ENCODE results near the gene CLSTN3.

CLSTN3 gene

GRCh38 chr12:7113389-7113871 lies 16.7 kb upstream of the CLSTN3 start:
- TF ChIP-seq EP300 (IDR thresholded peaks at IDR 0.05; ENCODE audit: borderline replicate concordance) (no peak), RAD21 (IDR thresholded peaks at IDR 0.05; ENCODE audit: low read depth) (peak; percentile 79), REST (IDR thresholded peaks at IDR 0.05; ENCODE audit: low read depth) (no peak), NFIC (IDR thresholded peaks at IDR 0.05) (no peak), CREB1 (IDR thresholded peaks at IDR 0.05; ENCODE audit: low read depth) (no peak)

GRCh38 chr12:7114008-7114407 lies 16.2 kb upstream of the CLSTN3 start:
- no peak for TF ChIP-seq RAD21 (IDR thresholded peaks at IDR 0.05; ENCODE audit: low read depth)
- TF ChIP-seq REST (IDR thresholded peaks at IDR 0.05; ENCODE audit: low read depth) = no peak
- TF ChIP-seq CEBPB (IDR thresholded peaks at IDR 0.05) = no peak
- no peak for TF ChIP-seq TAF1 (IDR thresholded peaks at IDR 0.05; ENCODE audit: low read depth)
- no peak for TF ChIP-seq YY1 (IDR thresholded peaks at IDR 0.05; ENCODE audit: low read depth)
- no peak for TF ChIP-seq CREB1 (IDR thresholded peaks at IDR 0.05; ENCODE audit: low read depth)
- no peak for TF ChIP-seq MAX (IDR thresholded peaks at IDR 0.05)
- TF ChIP-seq FOXM1 (IDR thresholded peaks at IDR 0.05; ENCODE audit: borderline replicate concordance, low read depth) = no peak
- TF ChIP-seq EP300 (IDR thresholded peaks at IDR 0.05; ENCODE audit: borderline replicate concordance) = no peak
- TF ChIP-seq TCF12 (IDR thresholded peaks at IDR 0.05; ENCODE audit: low read depth) = no peak
- TF ChIP-seq, protein P1, sequence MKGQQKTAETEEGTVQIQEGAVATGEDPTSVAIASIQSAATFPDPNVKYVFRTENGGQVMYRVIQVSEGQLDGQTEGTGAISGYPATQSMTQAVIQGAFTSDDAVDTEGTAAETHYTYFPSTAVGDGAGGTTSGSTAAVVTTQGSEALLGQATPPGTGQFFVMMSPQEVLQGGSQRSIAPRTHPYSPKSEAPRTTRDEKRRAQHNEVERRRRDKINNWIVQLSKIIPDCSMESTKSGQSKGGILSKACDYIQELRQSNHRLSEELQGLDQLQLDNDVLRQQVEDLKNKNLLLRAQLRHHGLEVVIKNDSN (IDR thresholded peaks at IDR 0.05) = no peak
- no peak for TF ChIP-seq EGR1 (IDR thresholded peaks at IDR 0.05)
- TF ChIP-seq TEAD4 (IDR thresholded peaks at IDR 0.05) = no peak
- no peak for TF ChIP-seq NFIC (IDR thresholded peaks at IDR 0.05)
- no peak for TF ChIP-seq ZBTB7A (IDR thresholded peaks at IDR 0.05; ENCODE audit: low read depth)

DNA sequence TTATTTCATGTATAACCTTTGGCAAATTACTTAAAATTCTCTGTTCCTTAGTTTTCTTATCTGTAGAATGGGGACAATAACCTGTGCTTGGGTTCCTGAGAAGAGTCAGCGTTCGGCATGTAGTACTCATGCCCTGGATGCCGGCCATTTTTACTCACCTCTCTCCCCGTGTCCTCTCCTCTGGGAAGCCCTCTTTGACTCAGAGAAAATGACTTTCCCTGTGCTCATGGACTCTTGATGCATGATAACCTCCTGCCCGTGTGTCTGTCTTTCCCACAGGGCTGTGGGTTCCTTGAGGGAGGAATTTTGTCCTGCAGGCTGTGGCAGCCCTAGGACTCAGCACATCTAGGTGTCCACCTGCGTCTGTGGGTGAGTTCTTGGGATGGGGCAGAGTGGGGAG lies 15.3 kb upstream of the CLSTN3 start:
- TF ChIP-seq EGR1 (IDR thresholded peaks at IDR 0.05) (no peak), FOXM1 (IDR thresholded peaks at IDR 0.05; ENCODE audit: borderline replicate concordance, low read depth) (no peak), CEBPB (IDR thresholded peaks at IDR 0.05) (no peak), ZBTB7A (IDR thresholded peaks at IDR 0.05; ENCODE audit: low read depth) (no peak), YY1 (IDR thresholded peaks at IDR 0.05; ENCODE audit: low read depth) (no peak), RAD21 (IDR thresholded peaks at IDR 0.05; ENCODE audit: low read depth) (no peak), NFIC (IDR thresholded peaks at IDR 0.05) (no peak), CREB1 (IDR thresholded peaks at IDR 0.05; ENCODE audit: low read depth) (no peak), TAF1 (IDR thresholded peaks at IDR 0.05; ENCODE audit: low read depth) (no peak), TCF12 (IDR thresholded peaks at IDR 0.05; ENCODE audit: low read depth) (no peak), REST (IDR thresholded peaks at IDR 0.05; ENCODE audit: low read depth) (no peak), EP300 (IDR thresholded peaks at IDR 0.05; ENCODE audit: borderline replicate concordance) (no peak), TEAD4 (IDR thresholded peaks at IDR 0.05) (no peak), MAX (IDR thresholded peaks at IDR 0.05) (no peak)
- TF ChIP-seq, protein P1 (IDR thresholded peaks at IDR 0.05) = no peak

GRCh38 chr12:7116196-7116595 lies 14.0 kb upstream of the CLSTN3 start:
- TF ChIP-seq TAF1 (IDR thresholded peaks at IDR 0.05; ENCODE audit: low read depth) = no peak
- TF ChIP-seq REST (IDR thresholded peaks at IDR 0.05; ENCODE audit: low read depth) = no peak
- no peak for TF ChIP-seq EGR1 (IDR thresholded peaks at IDR 0.05)
- TF ChIP-seq EP300 (IDR thresholded peaks at IDR 0.05; ENCODE audit: borderline replicate concordance) = no peak
- no peak for TF ChIP-seq NFIC (IDR thresholded peaks at IDR 0.05)
- TF ChIP-seq, protein P1 (IDR thresholded peaks at IDR 0.05) = no peak
- no peak for TF ChIP-seq CEBPB (IDR thresholded peaks at IDR 0.05)
- no peak for TF ChIP-seq CREB1 (IDR thresholded peaks at IDR 0.05; ENCODE audit: low read depth)
- TF ChIP-seq ZBTB7A (IDR thresholded peaks at IDR 0.05; ENCODE audit: low read depth) = no peak
- no peak for TF ChIP-seq TEAD4 (IDR thresholded peaks at IDR 0.05)
- no peak for TF ChIP-seq YY1 (IDR thresholded peaks at IDR 0.05; ENCODE audit: low read depth)
- no peak for TF ChIP-seq RAD21 (IDR thresholded peaks at IDR 0.05; ENCODE audit: low read depth)
- TF ChIP-seq MAX (IDR thresholded peaks at IDR 0.05) = no peak
- TF ChIP-seq TCF12 (IDR thresholded peaks at IDR 0.05; ENCODE audit: low read depth) = no peak
- no peak for TF ChIP-seq FOXM1 (IDR thresholded peaks at IDR 0.05; ENCODE audit: borderline replicate concordance, low read depth)
